NCI-H748 treated with DMSO at 0.1 percent for 48 hours (cell line): ENCODE data around the gene GABRQ.
"Not testable (repeated sequence)": the region's sequence is repeated elsewhere in the genome, so short reads cannot be mapped to it uniquely, and the experiment has no call there.

ENCODE experiments used
- DNase-seq: peaks from one replicate; lab custom pipeline; 2025; lab: John Stamatoyannopoulos, UW

GABRQ gene

DNA sequence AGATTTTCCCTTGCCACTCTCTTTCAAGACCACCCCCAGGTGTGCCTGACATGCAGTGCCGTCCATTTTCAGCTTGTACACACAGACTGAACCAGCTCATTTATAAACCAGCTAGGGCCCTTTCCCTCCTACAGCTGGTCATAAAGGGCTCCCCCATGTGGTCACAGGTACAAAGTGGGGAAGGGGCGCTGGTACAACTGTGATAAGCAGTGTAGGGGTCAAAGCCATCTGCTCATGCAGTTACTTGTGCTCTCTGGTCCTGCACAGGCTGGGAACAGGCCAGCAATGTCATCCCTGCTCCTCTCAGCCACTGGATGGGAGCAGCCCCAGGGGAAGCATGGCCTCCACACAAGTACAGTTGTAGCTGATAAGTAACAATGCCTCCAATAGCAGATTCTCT is 20.6 kb downstream of the GABRQ start:
- DNase-seq = no peak

DNA sequence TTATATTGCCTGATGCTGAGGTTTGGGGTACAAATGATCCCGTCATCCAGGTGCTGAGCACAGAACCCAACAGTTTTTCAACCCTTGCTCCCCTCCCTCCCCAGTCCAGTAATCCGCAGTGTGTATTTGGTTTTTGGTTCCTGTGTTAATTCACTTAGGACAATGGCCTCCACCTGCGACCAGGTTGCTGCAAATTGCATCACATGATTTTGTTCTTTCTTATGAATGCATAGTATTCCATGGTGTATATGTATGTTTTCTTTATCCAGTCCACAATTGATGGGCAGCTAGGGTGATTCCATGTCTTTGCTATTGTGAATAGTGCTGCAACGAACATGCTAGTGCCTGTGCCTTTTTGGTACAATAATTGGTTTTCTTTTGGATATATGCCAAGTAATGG is 25.4 kb downstream of the GABRQ start:
- no peak for DNase-seq

DNA sequence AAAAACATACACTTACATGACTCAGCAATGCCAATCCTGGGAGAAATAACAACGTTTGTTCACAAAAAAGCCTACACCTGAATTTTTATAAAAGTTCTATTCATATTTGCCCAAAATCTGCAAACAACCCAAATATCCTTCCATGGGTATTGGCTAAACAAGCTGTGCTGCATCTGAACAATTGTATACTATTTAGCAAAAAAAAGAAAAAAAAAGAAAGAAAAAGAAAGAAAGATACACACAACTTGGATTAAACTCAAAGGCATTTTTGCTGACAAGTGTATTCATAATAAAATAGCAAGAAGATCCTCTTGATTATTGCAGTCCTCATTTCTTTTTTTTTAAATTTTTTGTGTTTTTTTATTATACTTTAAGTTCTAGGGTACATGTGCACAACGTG is 36.4 kb downstream of the GABRQ start:
- no peak for DNase-seq

DNA sequence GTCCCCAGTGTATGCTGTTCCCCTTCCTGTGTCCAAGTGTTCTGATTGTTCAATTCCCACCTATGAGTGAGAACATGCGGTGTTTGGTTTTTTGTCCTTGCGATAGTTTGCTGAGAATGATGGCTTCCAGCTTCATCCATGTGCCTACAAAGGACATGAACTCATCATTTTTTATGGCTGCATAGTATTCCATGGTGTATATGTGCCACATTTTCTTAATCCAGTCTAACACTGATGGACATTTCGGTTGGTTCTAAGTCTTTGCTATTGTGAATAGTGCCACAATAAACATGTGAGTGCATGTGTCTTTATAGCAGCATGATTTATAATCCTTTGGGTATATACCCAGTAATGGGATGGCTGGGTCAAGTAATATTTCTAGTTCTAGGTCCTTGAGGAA is 37.0 kb downstream of the GABRQ start:
- DNase-seq = not testable (repeated sequence)

DNA sequence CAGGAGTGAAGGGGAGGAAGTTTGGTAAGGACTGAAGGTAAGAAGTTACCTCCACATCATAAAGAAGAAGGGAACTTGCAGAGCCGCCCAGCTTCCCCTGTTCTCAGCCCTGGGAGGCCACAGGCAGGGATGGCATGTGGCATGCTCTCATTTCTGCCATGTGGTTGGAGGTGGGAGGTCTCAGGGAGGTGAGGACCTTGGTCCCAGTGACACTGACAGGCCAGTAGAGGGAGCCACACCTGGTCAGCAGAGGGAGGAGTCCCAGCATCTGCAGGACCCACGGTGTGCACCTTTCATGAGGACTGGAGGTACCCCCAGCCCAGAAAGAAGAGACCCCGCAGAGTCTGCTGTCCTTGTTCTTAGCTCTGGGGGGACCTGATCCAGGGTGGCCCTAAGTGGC is 43.3 kb downstream of the GABRQ start:
- not testable (repeated sequence) for DNase-seq

DNA sequence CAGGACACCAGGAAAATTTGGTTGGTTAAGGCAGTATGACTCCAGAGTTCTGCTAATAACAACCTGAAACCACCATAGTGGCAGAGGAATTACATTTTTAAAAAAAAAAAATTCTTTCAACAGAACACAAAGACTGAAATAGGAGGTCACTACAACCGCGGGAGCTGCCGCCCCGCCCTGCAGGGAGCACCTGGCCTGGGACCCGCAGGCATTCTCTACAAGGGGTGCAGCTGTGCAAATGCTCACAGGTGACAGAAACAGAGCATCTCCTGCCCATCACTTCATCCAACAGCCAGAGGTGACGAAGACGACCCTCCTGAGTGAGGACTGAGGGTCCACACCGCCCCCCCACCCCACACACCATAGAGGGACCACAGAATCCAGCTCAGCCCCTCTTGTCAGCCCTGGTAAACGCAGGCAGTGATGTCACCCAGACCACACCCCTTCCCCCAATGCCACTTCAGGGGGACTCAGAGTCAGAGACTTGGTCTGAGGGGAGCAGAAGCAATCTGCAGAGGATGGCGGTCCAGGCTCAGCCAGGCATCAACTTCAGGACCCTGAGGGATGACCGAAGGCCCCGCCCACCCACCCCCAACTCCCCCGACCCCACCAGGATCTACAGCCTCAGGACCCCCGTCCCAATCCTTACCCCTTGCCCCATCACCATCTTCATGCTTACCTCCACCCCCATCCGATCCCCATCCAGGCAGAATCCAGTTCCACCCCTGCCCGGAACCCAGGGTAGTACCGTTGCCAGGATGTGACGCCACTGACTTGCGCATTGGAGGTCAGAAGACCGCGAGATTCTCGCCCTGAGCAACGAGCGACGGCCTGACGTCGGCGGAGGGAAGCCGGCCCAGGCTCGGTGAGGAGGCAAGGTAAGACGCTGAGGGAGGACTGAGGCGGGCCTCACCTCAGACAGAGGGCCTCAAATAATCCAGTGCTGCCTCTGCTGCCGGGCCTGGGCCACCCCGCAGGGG is 60.5 kb downstream of the GABRQ start, which contains the start of gene MAGEA3:
TSS of gene MAGEA3 (plus strand) at position 843 of the 980 bp plus-strand sequence. CDS start 2,039 bp downstream, outside the sequence.
- DNase-seq = not testable (repeated sequence)

DNA sequence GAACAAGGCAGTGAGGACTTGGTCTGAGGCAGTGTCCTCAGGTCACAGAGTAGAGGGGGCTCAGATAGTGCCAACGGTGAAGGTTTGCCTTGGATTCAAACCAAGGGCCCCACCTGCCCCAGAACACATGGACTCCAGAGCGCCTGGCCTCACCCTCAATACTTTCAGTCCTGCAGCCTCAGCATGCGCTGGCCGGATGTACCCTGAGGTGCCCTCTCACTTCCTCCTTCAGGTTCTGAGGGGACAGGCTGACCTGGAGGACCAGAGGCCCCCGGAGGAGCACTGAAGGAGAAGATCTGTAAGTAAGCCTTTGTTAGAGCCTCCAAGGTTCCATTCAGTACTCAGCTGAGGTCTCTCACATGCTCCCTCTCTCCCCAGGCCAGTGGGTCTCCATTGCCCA is 62.7 kb downstream of the GABRQ start:
- not testable (repeated sequence) for DNase-seq

DNA sequence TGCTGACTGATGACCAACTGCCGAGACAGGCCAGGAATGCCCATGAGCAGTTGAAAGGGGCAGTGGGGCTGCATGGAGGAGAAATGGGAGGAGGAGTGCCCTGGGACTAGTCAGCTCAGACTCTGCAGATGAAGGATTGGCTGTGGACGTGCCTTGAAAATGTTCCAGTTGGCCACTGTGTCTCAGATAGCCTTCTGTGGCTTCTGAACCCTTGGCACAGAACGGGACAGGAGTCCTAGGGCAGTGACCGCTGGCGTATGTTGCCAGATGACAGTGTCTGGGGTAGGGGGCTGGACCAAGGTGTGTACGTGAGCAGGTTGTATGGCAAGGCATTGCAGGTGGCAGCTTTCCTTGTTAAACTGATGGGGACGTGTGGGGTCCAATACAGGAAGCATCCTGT is 68.8 kb downstream of the GABRQ start:
- not testable (repeated sequence) for DNase-seq
